RPMI7951 (cell line): ENCODE data around the gene PCSK6. TPM values are rescaled to one million over a fixed set of nuclear protein-coding genes. Genes with fewer than 3 reads are reported as not detected.

Experiments used
- DNase-seq: peaks from one replicate; pipeline ENCODE4 v3.0.0-alpha.2; 2012; ENCODE audit warnings: low read depth
- total RNA-seq: library from RNA; depleted of rRNA; stranded (reverse); fragments of >200 nt; shearing (Covaris generic); gene quantifications from 2 replicates; pipeline ENCODE4 v1.2.3, GENCODE V29; 2014

The PCSK6 gene
- total RNA-seq, 1 experiment from 2014 or later: 0.48 TPM

- DNase-seq: no peak
These were observed 6.0 kb downstream of the PCSK6 start for GRCh38 chr15:101483462-101483861.

GRCh38 chr15:101482526-101483371 lies 6.8 kb downstream of the PCSK6 start:
- DNase-seq: no peak

GRCh38 chr15:101481917-101482525 lies 7.5 kb downstream of the PCSK6 start:
- no peak for DNase-seq

GRCh38 chr15:101481381-101481705 lies 8.2 kb downstream of the PCSK6 start:
- no peak for DNase-seq

DNA sequence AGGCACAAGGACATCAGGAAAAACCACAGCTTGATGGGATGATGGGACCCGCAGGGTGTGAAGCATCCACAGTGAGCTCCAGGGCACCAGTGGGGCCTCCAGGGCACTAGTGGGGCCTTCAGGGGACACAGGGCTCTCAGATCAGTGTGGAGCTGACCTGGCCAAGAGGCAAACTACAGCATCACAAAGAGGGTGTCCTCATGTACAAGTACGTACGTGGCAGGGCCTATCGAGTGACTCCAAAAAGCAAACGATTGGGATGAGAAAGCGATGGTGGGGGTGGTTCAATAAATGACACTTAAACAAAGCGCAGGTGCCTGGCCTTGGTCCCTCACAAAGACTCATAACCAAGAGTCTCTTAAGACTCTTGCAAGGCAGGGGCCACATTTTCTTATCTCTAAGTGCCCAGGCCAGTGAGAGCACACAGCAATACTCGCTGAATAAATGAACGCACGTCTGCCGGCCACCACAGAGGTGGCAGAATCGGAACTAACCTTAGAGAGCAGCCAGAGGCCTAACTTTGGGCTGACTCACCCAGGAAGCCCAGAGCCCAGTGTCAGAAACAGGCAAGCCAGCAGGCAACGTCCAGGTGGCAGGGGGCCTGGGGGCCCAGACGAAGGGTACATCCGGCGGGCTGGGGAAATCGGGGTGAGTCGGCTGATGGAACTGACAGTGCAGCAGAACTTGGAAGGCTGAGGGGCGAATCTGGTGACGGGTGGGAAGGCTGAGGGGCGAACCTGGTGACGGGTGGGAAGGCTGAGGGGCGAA lies 8.7 kb downstream of the PCSK6 start:
- DNase-seq: no peak

DNA sequence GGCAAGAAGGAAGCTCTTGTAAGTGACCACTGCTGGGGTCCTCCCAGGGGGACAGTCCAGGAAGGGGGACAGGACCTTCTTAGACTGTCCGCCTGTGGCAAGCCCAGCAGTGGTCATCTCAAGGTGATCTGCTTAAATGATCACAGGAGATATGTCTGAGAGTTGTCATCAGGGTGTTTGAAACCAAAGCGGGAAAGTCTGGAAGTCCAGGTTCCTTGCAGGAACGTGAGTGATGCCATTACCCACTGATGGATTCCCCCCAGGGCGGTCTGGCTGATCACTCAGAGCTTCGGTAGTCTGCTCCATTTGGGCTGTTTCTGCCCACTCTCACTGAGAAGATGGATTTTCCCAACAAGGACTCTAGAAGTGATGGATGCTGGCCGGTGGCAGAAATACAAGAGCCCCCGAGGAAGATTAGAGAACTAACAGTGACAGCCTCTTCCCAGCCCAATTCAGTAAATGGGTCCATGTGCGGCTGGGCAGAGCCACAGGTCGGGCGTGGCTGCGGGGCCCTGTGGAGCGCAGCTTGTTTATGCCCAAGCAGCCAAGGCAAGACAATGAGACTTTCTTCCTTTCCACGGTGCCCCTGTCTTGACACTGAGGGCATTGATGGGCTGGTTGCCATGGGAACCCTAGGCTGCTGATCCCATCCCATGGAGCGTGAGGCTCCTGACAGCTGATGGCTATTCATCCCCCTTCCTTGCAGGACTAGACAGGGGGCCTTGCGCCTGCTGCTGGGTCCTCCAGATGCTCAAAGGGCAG lies 9.5 kb downstream of the PCSK6 start:
- DNase-seq: no peak

GRCh38 chr15:101479342-101479845 lies 10.1 kb downstream of the PCSK6 start:
- no peak for DNase-seq

DNA sequence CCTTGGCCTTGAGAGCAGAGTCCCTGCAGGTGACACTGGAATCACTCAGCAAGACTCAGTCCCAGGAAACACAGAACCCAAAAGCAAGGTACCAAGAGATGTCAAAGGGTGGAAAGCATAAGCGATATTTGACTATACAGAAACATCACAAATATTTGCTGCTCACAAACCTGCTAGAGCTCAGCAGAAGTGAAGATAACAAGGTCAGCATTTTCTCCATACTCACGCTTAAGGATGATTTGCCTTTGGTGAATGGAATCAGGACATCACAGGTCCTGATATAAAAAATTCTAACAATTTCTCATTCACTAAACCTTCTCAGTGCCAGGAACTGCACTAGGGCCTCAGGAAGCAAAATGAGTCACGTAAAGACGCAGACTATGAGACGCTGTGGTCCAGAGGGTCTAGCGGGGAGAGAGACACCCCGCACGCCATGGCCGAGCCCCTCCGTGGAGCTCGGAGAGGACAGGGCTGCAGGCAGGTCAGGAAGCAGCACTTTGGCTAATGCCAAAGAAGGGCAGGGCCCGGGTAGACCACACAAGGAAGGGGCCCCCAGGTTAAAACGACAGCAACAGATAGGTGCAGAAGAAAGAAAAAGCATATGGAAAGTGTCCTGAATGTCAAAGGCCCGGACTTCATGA lies 10.7 kb downstream of the PCSK6 start:
- no peak for DNase-seq

- DNase-seq: no peak
These were observed 11.6 kb downstream of the PCSK6 start for GRCh38 chr15:101477851-101478362.

DNA sequence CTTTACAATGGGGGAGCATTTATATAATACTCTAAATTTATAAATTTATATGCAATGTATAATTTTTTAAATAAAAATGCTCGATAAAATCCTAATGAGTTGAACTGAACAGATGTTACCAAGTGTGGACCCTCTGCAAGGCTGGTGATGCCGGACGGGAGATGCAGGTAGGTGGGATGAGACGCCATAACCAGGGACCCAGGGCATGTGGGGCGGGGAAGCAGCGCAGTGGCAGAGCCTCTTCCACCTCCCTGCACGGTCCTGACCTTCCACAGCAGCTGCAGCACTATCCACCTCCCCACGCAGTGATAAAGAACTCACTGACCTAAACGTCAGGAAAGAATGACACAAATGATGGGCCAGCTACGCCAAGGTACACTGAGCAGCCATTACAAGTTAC lies 12.8 kb downstream of the PCSK6 start:
- DNase-seq: no peak

- no peak for DNase-seq
These were observed 14.5 kb downstream of the PCSK6 start for GRCh38 chr15:101474983-101475382.

- no peak for DNase-seq
These were observed 15.3 kb downstream of the PCSK6 start for GRCh38 chr15:101474233-101474632.

DNA sequence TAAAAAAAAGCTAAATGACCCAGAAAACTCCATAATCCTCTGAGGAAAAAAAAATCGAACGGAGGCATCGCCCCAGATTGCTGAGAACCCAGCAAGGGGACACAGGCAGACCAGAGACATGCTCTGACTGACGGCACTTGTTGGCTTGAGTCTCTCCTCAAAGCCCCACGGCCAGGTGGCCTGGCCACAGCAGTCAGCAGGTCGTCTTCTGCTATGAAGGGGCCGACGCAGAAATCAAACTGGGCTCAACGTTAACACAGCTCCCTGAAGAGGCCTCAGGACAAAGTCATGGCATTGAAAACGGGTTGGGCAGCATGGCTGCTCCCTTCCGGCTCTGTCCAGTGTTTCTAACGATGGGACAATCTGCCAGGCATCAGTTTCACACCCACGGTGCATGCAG lies 17.5 kb downstream of the PCSK6 start:
- DNase-seq: no peak

GRCh38 chr15:101470548-101471239 lies 18.8 kb downstream of the PCSK6 start:
- DNase-seq: no peak

- no peak for DNase-seq
These were observed 19.8 kb downstream of the PCSK6 start for GRCh38 chr15:101469520-101470288.

- no peak for DNase-seq
These were observed 23.3 kb downstream of the PCSK6 start for GRCh38 chr15:101466188-101466587.

- no peak for DNase-seq
These were observed 24.4 kb downstream of the PCSK6 start for GRCh38 chr15:101464999-101465669.

- no peak for DNase-seq
These were observed 25.1 kb downstream of the PCSK6 start for GRCh38 chr15:101464256-101464998.
